Colonic mucosa (tissue), 4 donors: ENCODE measurements around the gene ASB13. TPM values are rescaled to one million over a fixed set of nuclear protein-coding genes. Genes with fewer than 3 reads are reported as not detected.

Experiments used
- DNase-seq: peaks from one replicate; pipeline ENCODE4 v3.0.0-alpha.2; 2020
- H3K27ac ChIP-seq: fragments of 200-600 bp; one replicate; pipeline ENCODE4 v1.8.0; 2021
- H3K27me3 ChIP-seq: fragments of 200-600 bp; one replicate; pipeline ENCODE4 v1.8.0; 2021
- H3K36me3 ChIP-seq: fragments of 200-600 bp; one replicate; pipeline ENCODE4 v1.8.0; 2021
- H3K4me1 ChIP-seq: fragments of 200-600 bp; one replicate; pipeline ENCODE4 v1.8.0; 2021; ENCODE audit warnings: mild to moderate bottlenecking
- H3K4me3 ChIP-seq: fragments of 200-600 bp; one replicate; pipeline ENCODE4 v1.8.0; 2021
- H3K9ac ChIP-seq, 2 donors: one replicate each; pipeline ENCODE4 v1.7.0; 2013; ENCODE audit warnings: control low read depth in 2 of 2, low read depth in 2 of 2, low read length in 2 of 2
- H3K9me3 ChIP-seq: fragments of 200-600 bp; one replicate; pipeline ENCODE4 v1.8.0; 2021
- CTCF ChIP-seq: fragments of 200-600 bp; IDR thresholded peaks from one replicate; pipeline ENCODE4 v1.8.0; 2022; ENCODE audit warnings: antibody characterized with exemption, mild to moderate bottlenecking
- intact Hi-C: fragments of 100-400 bp; cut with DNase I; formaldehyde crosslinking; loops from one replicate; pipeline ENCODE4 v1.14.1; 2022
- total RNA-seq, 2 donors: library from RNA; stranded (reverse); fragmentation: NEBNext Ultra II Directional in 1 of 2; extraction: Animal tissue kit (Norgen Biotek cat#: 25700) in 1 of 2; gene quantifications; one replicate each; pipeline ENCODE4 v1.2.1, GENCODE V29; 2021
- donor health status: healthy.
- donor health status: DM: no; HTN: no; CAD: no.
- donor health status: DM: no; HTN: no; CAD: no.

Gene ASB13
- total RNA-seq, 2 donors from 2014 or later, result 36.1 to 36.2 TPM

- Histone ChIP-seq H3K9ac (no peak overlapping the region), H3K4me3 (no peak overlapping the region), H3K4me1 (peaks cover 2% of the 10 kb centered on the region), H3K9me3 (no peaks in the 10 kb centered on the region), H3K36me3 (no peaks in the 10 kb centered on the region), H3K27me3 (no peaks in the 10 kb centered on the region), H3K27ac (no peak overlapping the region)
- DNase-seq, result no peak
- no peak for TF ChIP-seq CTCF
- intact Hi-C loops, result no loop called here
These were observed 15.6 kb downstream of the ASB13 start for GRCh38 chr10:5650664-5651387.

- H3K27me3 ChIP-seq, result no peaks in the 10 kb centered on the region
- no peak overlapping the region for H3K27ac ChIP-seq
- no peaks in the 10 kb centered on the region for H3K9me3 ChIP-seq
- H3K4me3 ChIP-seq, result no peak overlapping the region
- no peaks in the 10 kb centered on the region for H3K36me3 ChIP-seq
- no peak for DNase-seq
- TF ChIP-seq CTCF, result no peak
- peaks cover 3% of the 10 kb centered on the region for H3K4me1 ChIP-seq
- no peak overlapping the region for H3K9ac ChIP-seq
- intact Hi-C loops, result no loop called here
These were observed 16.6 kb downstream of the ASB13 start for GRCh38 chr10:5649746-5650145.

- Histone ChIP-seq H3K36me3 (no peaks in the 10 kb centered on the region), H3K27me3 (no peaks in the 10 kb centered on the region), H3K9ac (no peak overlapping the region), H3K4me1 (peaks cover 3% of the 10 kb centered on the region), H3K27ac (no peak overlapping the region), H3K9me3 (no peaks in the 10 kb centered on the region), H3K4me3 (no peak overlapping the region)
- DNase-seq, result no peak
- intact Hi-C loops, result no loop called here
- TF ChIP-seq CTCF, result no peak
These were observed 17.6 kb downstream of the ASB13 start for GRCh38 chr10:5648494-5649457.

DNA sequence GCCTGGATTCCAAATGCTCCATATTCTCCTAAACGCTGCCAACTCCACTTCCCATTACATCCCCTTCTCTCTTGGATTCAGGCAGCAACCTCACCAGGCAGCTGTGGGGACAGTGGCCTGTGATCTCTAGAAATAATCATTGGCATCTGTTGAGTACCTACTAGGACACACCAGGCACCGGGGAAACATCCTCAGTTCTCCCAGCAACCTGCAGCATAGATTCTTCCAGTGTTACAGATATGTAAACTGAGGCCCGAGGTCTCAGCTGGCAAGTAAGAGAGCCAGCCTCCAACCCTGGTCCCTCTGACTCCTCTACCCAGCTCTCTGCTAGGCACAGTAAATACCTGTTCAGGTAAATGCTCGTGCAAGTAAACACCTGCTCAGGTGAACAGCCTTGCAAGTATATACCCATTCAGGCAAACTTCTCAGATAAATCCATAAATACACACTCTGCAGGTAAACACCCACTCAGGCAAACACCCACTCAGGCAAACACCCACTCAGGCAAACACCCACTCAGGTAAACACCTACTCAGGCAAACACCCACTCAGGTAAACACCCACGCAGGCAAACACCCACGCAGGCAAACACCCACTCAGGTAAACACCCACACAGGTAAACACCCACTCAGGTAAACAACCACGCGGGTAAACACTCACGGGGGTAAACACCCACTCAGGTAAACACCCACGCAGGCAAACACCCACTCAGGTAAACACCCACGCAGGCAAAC, 18.7 kb downstream of the ASB13 start:
- TF ChIP-seq CTCF, result no peak
- Histone ChIP-seq H3K27me3 (no peaks in the 10 kb centered on the region), H3K36me3 (no peaks in the 10 kb centered on the region), H3K27ac (no peak overlapping the region), H3K4me1 (peaks cover 3% of the 10 kb centered on the region), H3K4me3 (no peak overlapping the region), H3K9ac (no peak overlapping the region), H3K9me3 (no peaks in the 10 kb centered on the region)
- intact Hi-C loops, result no loop called here
- DNase-seq, result peak; percentile 22

GRCh38 chr10:5645944-5646617, 20.3 kb downstream of the ASB13 start:
- DNase-seq, result peak; percentile 25
- peaks cover 3% of the 10 kb centered on the region for H3K4me1 ChIP-seq
- peak overlapping the region; percentile 41 to 46 for H3K9ac ChIP-seq
- H3K27ac ChIP-seq, result peak overlapping the region; percentile 57
- H3K9me3 ChIP-seq, result no peaks in the 10 kb centered on the region
- no peak for TF ChIP-seq CTCF
- no peak overlapping the region for H3K4me3 ChIP-seq
- intact Hi-C loops, result no loop called here
- H3K27me3 ChIP-seq, result no peaks in the 10 kb centered on the region
- peaks cover 9% of the 10 kb centered on the region for H3K36me3 ChIP-seq
